Measurements from ENCODE around the gene NBPF3. TPM values are rescaled to one million over a fixed set of nuclear protein-coding genes. Genes with fewer than 3 reads are reported as not detected.
"Not testable (repeated sequence)": the region's sequence is repeated elsewhere in the genome, so short reads cannot be mapped to it uniquely, and the experiment has no call there.

NBPF3 gene
- total RNA-seq, 4 donors from 2014 or later = 3.8 to 10.7 (median 6.6) TPM

DNA sequence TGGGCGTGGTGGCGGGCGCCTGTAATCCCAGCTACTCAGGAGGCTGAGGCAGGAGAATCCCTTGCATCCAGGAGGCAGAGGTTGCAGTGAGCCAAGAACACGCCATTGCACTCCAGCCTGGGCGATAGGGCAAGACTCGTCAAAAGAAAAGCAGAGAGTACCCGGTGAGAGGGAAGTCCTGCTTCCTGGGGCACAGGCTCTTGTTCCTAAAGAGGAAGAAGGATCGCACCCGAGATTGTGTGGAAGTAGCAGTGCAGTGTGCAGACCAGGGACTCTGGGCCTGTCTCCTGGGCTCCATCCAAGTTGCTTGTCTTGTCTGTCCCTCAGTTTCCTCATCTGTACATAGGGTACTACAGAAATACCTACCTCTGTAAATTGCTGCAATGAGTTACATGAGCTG, 29.6 kb downstream of the NBPF3 start:
- H3K27me3 ChIP-seq = no peaks in the 10 kb centered on the region
- no peaks in the 10 kb centered on the region for H3K4me1 ChIP-seq
- peaks cover 0 to 38% (median 0%) of the 10 kb centered on the region in 3 donors for H3K36me3 ChIP-seq
- no peak overlapping the region for H3K4me3 ChIP-seq
- 90 to 100% methylated on average over 1 to 9 of the region's 9 CpGs for WGBS, 2 donors
- H3K9me3 ChIP-seq = no peaks in the 10 kb centered on the region
- intact Hi-C loops (cut with DNase I) = no loop called here
- no peak overlapping the region for H3K27ac ChIP-seq
- TF ChIP-seq, protein P1, sequence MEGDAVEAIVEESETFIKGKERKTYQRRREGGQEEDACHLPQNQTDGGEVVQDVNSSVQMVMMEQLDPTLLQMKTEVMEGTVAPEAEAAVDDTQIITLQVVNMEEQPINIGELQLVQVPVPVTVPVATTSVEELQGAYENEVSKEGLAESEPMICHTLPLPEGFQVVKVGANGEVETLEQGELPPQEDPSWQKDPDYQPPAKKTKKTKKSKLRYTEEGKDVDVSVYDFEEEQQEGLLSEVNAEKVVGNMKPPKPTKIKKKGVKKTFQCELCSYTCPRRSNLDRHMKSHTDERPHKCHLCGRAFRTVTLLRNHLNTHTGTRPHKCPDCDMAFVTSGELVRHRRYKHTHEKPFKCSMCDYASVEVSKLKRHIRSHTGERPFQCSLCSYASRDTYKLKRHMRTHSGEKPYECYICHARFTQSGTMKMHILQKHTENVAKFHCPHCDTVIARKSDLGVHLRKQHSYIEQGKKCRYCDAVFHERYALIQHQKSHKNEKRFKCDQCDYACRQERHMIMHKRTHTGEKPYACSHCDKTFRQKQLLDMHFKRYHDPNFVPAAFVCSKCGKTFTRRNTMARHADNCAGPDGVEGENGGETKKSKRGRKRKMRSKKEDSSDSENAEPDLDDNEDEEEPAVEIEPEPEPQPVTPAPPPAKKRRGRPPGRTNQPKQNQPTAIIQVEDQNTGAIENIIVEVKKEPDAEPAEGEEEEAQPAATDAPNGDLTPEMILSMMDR (IDR thresholded peaks at IDR 0.05) = no peak
- no peak for TF ChIP-seq POLR2A (IDR thresholded peaks at IDR 0.05)
- no peak for DNase-seq

DNA sequence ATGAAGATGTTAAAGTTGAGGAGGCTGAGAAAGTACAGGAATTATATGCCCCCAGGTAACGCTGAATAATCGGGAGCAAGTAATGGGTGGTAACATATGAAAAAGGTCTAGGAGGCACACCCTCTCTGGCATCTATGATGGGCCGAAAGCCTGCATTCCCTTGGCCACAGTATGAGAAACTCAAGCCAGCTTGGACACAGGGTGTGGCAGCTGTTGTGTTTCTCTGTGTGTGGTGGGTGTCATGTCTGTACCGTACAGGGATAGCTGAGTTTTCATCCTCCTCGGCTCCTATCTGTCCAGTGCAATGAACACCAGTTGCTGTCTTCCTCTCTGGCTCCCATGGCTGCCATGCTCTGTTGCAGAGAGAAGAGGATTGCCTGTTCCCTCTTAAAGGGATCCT, 32.9 kb downstream of the NBPF3 start:
- intact Hi-C loops (cut with DNase I) = no loop called here
- Histone ChIP-seq H3K27me3 (no peaks in the 10 kb centered on the region), H3K9me3 (no peaks in the 10 kb centered on the region), H3K4me3 (no peak overlapping the region), H3K4me1 (no peaks in the 10 kb centered on the region), H3K36me3 (peaks cover 0 to 48% (median 0%) of the 10 kb centered on the region in 3 donors), H3K27ac (no peak overlapping the region)
- no peak for TF ChIP-seq POLR2A (IDR thresholded peaks at IDR 0.05)
- TF ChIP-seq, protein P1 (IDR thresholded peaks at IDR 0.05) = no peak
- WGBS, 2 donors = 84 to 90% methylated on average over 5 of the region's 5 CpGs
- no peak for DNase-seq

DNA sequence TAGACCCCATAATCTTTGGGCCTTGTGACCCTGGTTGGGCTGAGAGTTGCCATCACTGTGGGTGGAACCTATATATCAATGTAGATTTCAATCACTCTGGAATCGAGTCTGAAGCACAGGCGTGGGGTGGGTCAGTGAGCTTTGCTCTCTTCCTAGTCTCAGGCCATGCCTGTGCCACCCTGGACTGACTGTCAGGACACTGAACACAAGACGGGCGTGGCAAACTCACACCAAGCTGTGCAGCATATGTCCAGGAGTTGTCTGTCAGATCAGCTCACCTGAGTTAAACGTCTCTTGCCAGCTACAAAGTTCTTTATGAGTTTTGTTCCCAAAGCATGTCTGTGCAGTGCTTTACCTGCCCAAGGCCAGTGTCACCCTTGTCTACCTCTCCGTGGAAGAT, 38.4 kb downstream of the NBPF3 start:
- no peaks in the 10 kb centered on the region for H3K9me3 ChIP-seq
- 78 to 86% methylated on average over 6 of the region's 6 CpGs for WGBS, 2 donors
- no peak for DNase-seq
- intact Hi-C loops (cut with DNase I) = no loop called here
- peaks cover 0 to 38% (median 0%) of the 10 kb centered on the region in 3 donors for H3K36me3 ChIP-seq
- H3K27me3 ChIP-seq = no peaks in the 10 kb centered on the region
- H3K4me1 ChIP-seq = no peaks in the 10 kb centered on the region
- TF ChIP-seq POLR2A (IDR thresholded peaks at IDR 0.05) = no peak
- TF ChIP-seq, protein P1 (IDR thresholded peaks at IDR 0.05) = no peak
- no peak overlapping the region for H3K27ac ChIP-seq
- no peak overlapping the region for H3K4me3 ChIP-seq

DNA sequence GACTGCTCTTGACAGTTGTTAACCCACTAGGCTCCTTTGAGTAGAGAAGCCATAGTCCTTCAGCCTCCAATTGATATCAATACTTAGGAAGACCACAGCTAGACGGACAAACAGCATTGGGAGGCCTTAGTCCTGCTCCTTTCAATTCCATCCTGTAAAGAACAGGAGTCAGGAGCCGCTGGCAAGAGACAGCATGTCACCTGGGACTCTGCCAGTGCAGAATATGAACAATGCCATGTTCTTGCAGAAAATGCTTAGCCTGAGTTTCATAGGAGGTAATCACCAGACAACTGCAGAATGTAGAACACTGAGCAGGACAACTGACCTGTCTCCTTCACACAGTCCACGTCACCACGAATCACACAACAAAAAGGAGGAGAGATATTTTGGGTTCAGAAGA, 43.9 kb downstream of the NBPF3 start:
- H3K9me3 ChIP-seq; H3K27ac ChIP-seq; intact Hi-C loops (cut with DNase I); DNase-seq; H3K4me3 ChIP-seq; H3K27me3 ChIP-seq; H3K4me1 ChIP-seq: not testable (repeated sequence)
- 100% methylated on average over 1 of the region's 4 CpGs; no CpG with 5 or more reads in 1 of the 2 donors for WGBS, 2 donors
- H3K36me3 ChIP-seq = peaks cover 0 to 14% (median 0%) of the 10 kb centered on the region in 3 donors

DNA sequence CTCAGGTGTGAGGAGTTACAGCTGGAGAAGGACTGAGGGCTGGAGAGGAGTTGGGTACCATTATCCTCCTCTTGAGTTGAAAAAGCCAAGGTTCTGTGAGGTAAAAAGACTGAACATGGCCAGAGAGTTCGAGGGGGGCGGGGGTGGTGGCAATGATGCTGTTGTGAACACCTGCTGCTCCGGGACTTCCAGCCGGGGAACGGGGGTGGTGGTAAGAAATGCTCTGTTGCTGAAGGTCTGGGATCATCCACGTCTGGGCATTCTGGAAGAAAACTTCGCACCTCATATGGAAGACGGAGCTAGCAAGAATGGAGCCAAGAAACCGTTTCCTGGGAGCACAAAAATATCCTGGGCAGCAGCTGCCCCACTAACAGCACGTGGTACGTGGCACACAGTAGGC, 49.2 kb downstream of the NBPF3 start:
- intact Hi-C loops (cut with DNase I) = no loop called here
- no peak overlapping the region for H3K4me3 ChIP-seq

More for the DNA sequence above, 49.2 kb downstream of the NBPF3 start:
- TF ChIP-seq, protein P1 (IDR thresholded peaks at IDR 0.05) = no peak
- TF ChIP-seq POLR2A (IDR thresholded peaks at IDR 0.05) = no peak
- 85 to 88% methylated on average over 11 of the region's 11 CpGs for WGBS, 2 donors
- H3K27ac ChIP-seq = no peak overlapping the region
- peaks cover 0 to 23% (median 0%) of the 10 kb centered on the region in 4 donors for H3K27me3 ChIP-seq
- no peak for DNase-seq
- peaks cover 0 to 9% (median 3%) of the 10 kb centered on the region in 3 donors for H3K4me1 ChIP-seq
- H3K36me3 ChIP-seq = no peaks in the 10 kb centered on the region
- H3K9me3 ChIP-seq = no peaks in the 10 kb centered on the region

Data from esophagus squamous epithelium (tissue), 5 donors.